ENCODE measurements around the gene SIL1. TPM values are rescaled to one million over a fixed set of nuclear protein-coding genes. Genes with fewer than 3 reads are reported as not detected.

SIL1 gene
- total RNA-seq, 2 donors from 2014 or later, result 17.2 to 20.2 TPM

- no peak overlapping the region for H3K4me3 Mint-ChIP-seq
- 93 to 98% methylated on average over 7 to 9 of the region's 10 CpGs for WGBS, 2 experiments (ENCODE audit: insufficient coverage in 1 of 2, insufficient read length in 1 of 2)
- H3K4me1 ChIP-seq (ENCODE audit: control insufficient read depth, insufficient read depth, low read length), result no peaks in the 10 kb centered on the region
Measured at GRCh38 chr5:139104577-139105276, 93.4 kb downstream of the SIL1 start.

GRCh38 chr5:139103762-139104161, 94.4 kb downstream of the SIL1 start:
- Mint-ChIP-seq H3K27ac (no peak overlapping the region), H3K9me3 (no peaks in the 10 kb centered on the region), H3K27me3 (ENCODE audit: insufficient read depth) (no peaks in the 10 kb centered on the region), H3K36me3 (ENCODE audit: low read depth) (no peaks in the 10 kb centered on the region), H3K4me1 (peaks cover 27% of the 10 kb centered on the region), H3K4me3 (no peak overlapping the region)
- no peak for DNase-seq
- Histone ChIP-seq H3K4me3 (ENCODE audit: low read length) (no peak overlapping the region), H3K27ac (ENCODE audit: low read depth, low read length) (no peak overlapping the region), H3K9ac (ENCODE audit: extremely low read depth, low read length, poor library complexity, severe bottlenecking) (no peak overlapping the region), H3K4me1 (ENCODE audit: control insufficient read depth, insufficient read depth, low read length) (no peaks in the 10 kb centered on the region), H3K36me3 (ENCODE audit: control insufficient read depth, insufficient read depth, low read length) (no peaks in the 10 kb centered on the region), H3K9me3 (ENCODE audit: control insufficient read depth, low read length) (no peaks in the 10 kb centered on the region), H3K27me3 (ENCODE audit: control insufficient read depth, insufficient read depth, low read length, poor library complexity, severe bottlenecking) (no peaks in the 10 kb centered on the region)
- TF ChIP-seq CTCF (conservative IDR thresholded peaks at IDR 0.05), result no peak

More at GRCh38 chr5:139104577-139105276, 93.4 kb downstream of the SIL1 start:
- no peaks in the 10 kb centered on the region for H3K36me3 Mint-ChIP-seq (ENCODE audit: low read depth)
- no peak overlapping the region for H3K27ac Mint-ChIP-seq
- no peaks in the 10 kb centered on the region for H3K9me3 Mint-ChIP-seq
- H3K27me3 Mint-ChIP-seq (ENCODE audit: insufficient read depth), result no peaks in the 10 kb centered on the region
- H3K4me1 Mint-ChIP-seq, result peaks cover 34% of the 10 kb centered on the region
- H3K27ac ChIP-seq (ENCODE audit: low read depth, low read length), result peak overlapping the region; percentile 78
- no peaks in the 10 kb centered on the region for H3K27me3 ChIP-seq (ENCODE audit: control insufficient read depth, insufficient read depth, low read length, poor library complexity, severe bottlenecking)
- TF ChIP-seq CTCF (conservative IDR thresholded peaks at IDR 0.05), result no peak
- H3K4me3 ChIP-seq (ENCODE audit: low read length), result no peak overlapping the region
- H3K9me3 ChIP-seq (ENCODE audit: control insufficient read depth, low read length), result no peaks in the 10 kb centered on the region
- H3K9ac ChIP-seq (ENCODE audit: extremely low read depth, low read length, poor library complexity, severe bottlenecking), result no peak overlapping the region
- no peak for DNase-seq
- no peaks in the 10 kb centered on the region for H3K36me3 ChIP-seq (ENCODE audit: control insufficient read depth, insufficient read depth, low read length)

- no peak for TF ChIP-seq CTCF (conservative IDR thresholded peaks at IDR 0.05)
- H3K36me3 Mint-ChIP-seq (ENCODE audit: low read depth), result no peaks in the 10 kb centered on the region
- Histone ChIP-seq H3K27ac (ENCODE audit: low read depth, low read length) (no peak overlapping the region), H3K9ac (ENCODE audit: extremely low read depth, low read length, poor library complexity, severe bottlenecking) (no peak overlapping the region), H3K9me3 (ENCODE audit: control insufficient read depth, low read length) (no peaks in the 10 kb centered on the region), H3K4me3 (ENCODE audit: low read length) (no peak overlapping the region), H3K4me1 (ENCODE audit: control insufficient read depth, insufficient read depth, low read length) (no peaks in the 10 kb centered on the region), H3K36me3 (ENCODE audit: control insufficient read depth, insufficient read depth, low read length) (no peaks in the 10 kb centered on the region), H3K27me3 (ENCODE audit: control insufficient read depth, insufficient read depth, low read length, poor library complexity, severe bottlenecking) (no peaks in the 10 kb centered on the region)
- 92 to 94% methylated on average over 3 of the region's 3 CpGs for WGBS, 2 experiments (ENCODE audit: insufficient coverage in 1 of 2, insufficient read length in 1 of 2)
- no peak overlapping the region for H3K27ac Mint-ChIP-seq
- no peak for DNase-seq
- H3K4me3 Mint-ChIP-seq, result no peak overlapping the region
- no peaks in the 10 kb centered on the region for H3K9me3 Mint-ChIP-seq
- H3K4me1 Mint-ChIP-seq, result peaks cover 18% of the 10 kb centered on the region
- H3K27me3 Mint-ChIP-seq (ENCODE audit: insufficient read depth), result no peaks in the 10 kb centered on the region
Measured at GRCh38 chr5:139100825-139101224, 97.3 kb downstream of the SIL1 start.

Data from endodermal cell (in vitro differentiated cells).